Kasumi-1 (cell line): ENCODE measurements around the gene TMEM163.
A peak's percentile ranks its signal among the peaks of the same experiment; 100 is the strongest.

Source experiments
- DNase-seq, 2 experiments: peaks; one replicate each; lab custom pipeline; 2025; lab: John Stamatoyannopoulos, UW

The TMEM163 gene

GRCh38 chr2:134692499-134692898, 26.3 kb downstream of the TMEM163 start:
- peak; percentile 8 to 11 for DNase-seq

GRCh38 chr2:134690629-134691215, 28.1 kb downstream of the TMEM163 start:
- DNase-seq, result no peak

- DNase-seq, result no peak
These were observed 29.5 kb downstream of the TMEM163 start for GRCh38 chr2:134689315-134689714.

- DNase-seq, result no peak
These were observed 32.8 kb downstream of the TMEM163 start for GRCh38 chr2:134685967-134686366.

GRCh38 chr2:134683561-134684112, 35.2 kb downstream of the TMEM163 start:
- no peak for DNase-seq

GRCh38 chr2:134682726-134683125, 36.1 kb downstream of the TMEM163 start:
- DNase-seq, result no peak

GRCh38 chr2:134681201-134681600, 37.6 kb downstream of the TMEM163 start:
- no peak for DNase-seq

GRCh38 chr2:134679745-134680144, 39.1 kb downstream of the TMEM163 start:
- peak; percentile 75 to 83 for DNase-seq

GRCh38 chr2:134679294-134679693, 39.5 kb downstream of the TMEM163 start:
- DNase-seq, result no peak

GRCh38 chr2:134677856-134678756, 40.7 kb downstream of the TMEM163 start:
- DNase-seq, result no peak

- DNase-seq, result no peak
These were observed 41.8 kb downstream of the TMEM163 start for GRCh38 chr2:134676960-134677359.

- no peak for DNase-seq
These were observed 43.5 kb downstream of the TMEM163 start for GRCh38 chr2:134675314-134675713.

- DNase-seq, result no peak
These were observed 44.1 kb downstream of the TMEM163 start for GRCh38 chr2:134674687-134675086.

GRCh38 chr2:134671513-134671912, 47.3 kb downstream of the TMEM163 start:
- DNase-seq, result no peak

- no peak for DNase-seq
These were observed 47.8 kb downstream of the TMEM163 start for GRCh38 chr2:134670955-134671354.

GRCh38 chr2:134669731-134670669, 48.8 kb downstream of the TMEM163 start:
- DNase-seq, result no peak

GRCh38 chr2:134668821-134669220, 50.0 kb downstream of the TMEM163 start:
- DNase-seq, result no peak

- DNase-seq, result no peak
These were observed 51.3 kb downstream of the TMEM163 start for GRCh38 chr2:134667541-134667940.

GRCh38 chr2:134667081-134667480, 51.7 kb downstream of the TMEM163 start:
- no peak for DNase-seq

- DNase-seq, result no peak
These were observed 52.9 kb downstream of the TMEM163 start for GRCh38 chr2:134665727-134666506.
